22Rv1 (cell line): ENCODE data around the gene CNST.

Source experiments
- CTCF ChIP-seq: fragments of 450-650 bp; IDR thresholded peaks from 2 replicates; pipeline ENCODE4 v1.5.1; 2017; ENCODE audit warnings: mild to moderate bottlenecking
- ZFX ChIP-seq: fragments of 450-650 bp; IDR thresholded peaks from 2 replicates; pipeline ENCODE4 v1.6.1; 2017; ENCODE audit warnings: antibody characterized with exemption, borderline replicate concordance

DNA sequence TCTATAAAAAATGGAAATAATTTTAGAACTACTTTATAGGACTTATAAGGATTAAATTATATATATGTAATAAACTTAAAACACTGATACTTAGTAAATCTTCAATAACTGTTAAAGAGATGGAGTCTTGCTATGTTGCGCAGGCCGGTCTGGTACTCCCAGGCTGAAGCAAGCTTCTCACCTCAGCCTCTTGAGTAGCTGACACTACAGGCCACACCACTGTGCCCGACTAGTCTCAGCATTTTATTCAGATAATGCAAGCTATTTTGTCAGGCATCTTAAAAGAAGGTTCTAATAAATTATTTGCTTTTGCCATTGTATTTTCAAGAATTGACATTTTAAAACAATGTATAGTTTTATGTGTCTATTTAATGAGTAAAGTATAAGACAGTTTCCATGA is 20.8 kb downstream of the CNST start:
- TF ChIP-seq ZFX (no peak), CTCF (no peak)
